Dedifferentiated amniotic fluid mesenchymal stem cell (primary cell): ENCODE results near the gene PCARE.

ENCODE experiments used
- DNase-seq: peaks from one replicate; pipeline ENCODE4 v3.0.0-alpha.2; 2016; ENCODE audit errors: extremely low spot score

PCARE gene

GRCh38 chr2:29063646-29064345, 10.5 kb downstream of the PCARE start:
- DNase-seq, result peak; percentile 70

- DNase-seq, result no peak
These were observed 11.3 kb downstream of the PCARE start for GRCh38 chr2:29063056-29063455.

- no peak for DNase-seq
These were observed 12.0 kb downstream of the PCARE start for GRCh38 chr2:29062371-29062770.

- DNase-seq, result no peak
These were observed 12.7 kb downstream of the PCARE start for GRCh38 chr2:29061616-29062015.

DNA sequence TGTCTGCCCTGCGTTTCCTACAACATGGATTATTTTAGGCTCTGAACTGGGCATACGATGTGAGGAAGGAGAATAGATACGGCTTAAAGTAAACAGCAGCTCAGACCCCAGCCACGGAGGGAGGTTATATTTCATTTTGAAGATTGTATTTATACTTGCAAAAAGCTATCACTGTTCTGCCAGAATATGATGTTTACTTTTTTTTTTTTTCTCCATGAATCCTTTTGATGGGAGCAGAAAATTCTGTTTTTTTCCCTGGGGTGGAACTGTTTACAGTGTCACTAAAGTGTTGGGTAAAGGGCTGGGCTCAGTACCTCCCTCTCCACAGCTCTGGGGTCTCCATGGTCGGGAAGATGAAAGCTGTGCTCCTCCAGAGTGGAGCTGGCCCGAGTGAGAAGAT, 13.1 kb downstream of the PCARE start:
- DNase-seq, result no peak

- DNase-seq, result no peak
These were observed 13.9 kb downstream of the PCARE start for GRCh38 chr2:29060441-29060840.

DNA sequence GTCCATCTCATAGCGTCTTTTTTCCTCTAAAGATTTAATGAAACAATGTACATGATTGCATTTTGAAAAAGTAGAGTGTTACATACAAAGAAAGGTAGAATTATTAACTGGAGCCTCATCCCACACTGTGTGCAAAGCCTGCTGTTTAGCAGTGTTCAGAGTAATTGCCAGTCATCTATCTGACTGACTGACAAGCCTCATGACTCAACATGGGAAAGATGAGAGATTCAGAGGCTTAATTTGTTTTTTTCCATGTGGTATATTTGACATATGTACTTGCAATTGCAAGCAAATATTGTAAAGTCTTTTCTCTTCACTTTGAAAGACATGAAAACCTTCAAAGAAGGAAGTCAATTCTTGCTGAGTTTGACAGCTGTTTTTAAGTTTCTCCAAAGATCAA, 14.7 kb downstream of the PCARE start:
- DNase-seq, result no peak

DNA sequence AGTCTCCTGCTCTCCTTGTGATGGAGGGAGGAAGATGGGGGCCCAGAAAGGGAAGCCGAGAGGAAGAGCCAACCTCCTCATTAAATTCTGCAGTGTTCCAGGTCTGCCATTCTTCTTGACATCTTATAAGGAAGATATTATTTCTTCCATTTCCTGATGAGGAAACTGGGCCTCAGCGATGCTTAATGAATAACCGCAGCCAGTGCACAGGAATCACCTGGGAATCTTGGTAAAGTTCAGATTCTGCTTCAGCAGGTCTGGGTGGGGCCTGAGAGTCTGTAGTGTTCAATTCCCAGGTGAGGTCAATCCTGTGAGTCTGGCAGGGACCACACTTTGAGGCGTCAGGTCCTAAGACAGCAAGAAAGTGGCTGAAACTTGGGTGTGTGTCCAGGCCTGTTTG, 17.3 kb downstream of the PCARE start:
- DNase-seq, result no peak

DNA sequence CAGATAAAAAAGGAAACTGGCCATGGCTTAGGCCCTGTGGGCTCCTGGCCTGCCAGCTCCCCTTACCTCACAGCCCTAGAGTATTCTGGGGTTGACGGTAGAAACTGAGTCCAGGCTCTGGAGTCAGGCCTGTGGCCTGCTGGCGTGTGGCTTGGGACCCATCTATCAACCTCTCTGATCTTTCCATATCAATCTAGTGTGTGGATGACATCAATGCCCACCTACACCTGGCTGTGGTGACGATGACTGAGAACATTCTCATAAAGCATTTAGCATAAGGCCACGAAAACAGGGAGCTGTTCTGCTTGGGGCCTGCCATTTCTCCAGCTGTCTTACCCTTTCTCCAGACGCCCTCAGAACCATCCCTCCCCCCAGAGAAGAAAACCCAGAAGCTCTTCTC, 17.9 kb downstream of the PCARE start:
- no peak for DNase-seq

DNA sequence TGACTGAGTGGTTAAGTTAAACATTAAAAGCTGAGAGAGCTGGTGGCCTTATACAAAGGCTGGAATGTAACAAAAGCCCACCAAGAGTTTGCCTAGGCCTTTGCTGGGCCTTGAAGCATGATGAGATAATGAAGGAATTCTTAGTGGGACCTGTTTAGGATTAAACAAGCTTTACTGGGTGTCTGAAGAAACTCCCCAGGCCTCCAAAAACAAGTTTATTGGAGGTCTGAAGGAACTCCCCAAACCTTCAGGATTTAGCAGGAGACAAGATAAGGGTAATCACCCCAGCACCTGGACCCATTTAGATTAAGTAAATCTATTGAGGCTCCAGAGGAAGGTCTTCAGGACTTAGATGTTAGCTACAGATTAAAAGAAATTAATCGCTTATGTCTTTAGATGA, 18.7 kb downstream of the PCARE start:
- no peak for DNase-seq

DNA sequence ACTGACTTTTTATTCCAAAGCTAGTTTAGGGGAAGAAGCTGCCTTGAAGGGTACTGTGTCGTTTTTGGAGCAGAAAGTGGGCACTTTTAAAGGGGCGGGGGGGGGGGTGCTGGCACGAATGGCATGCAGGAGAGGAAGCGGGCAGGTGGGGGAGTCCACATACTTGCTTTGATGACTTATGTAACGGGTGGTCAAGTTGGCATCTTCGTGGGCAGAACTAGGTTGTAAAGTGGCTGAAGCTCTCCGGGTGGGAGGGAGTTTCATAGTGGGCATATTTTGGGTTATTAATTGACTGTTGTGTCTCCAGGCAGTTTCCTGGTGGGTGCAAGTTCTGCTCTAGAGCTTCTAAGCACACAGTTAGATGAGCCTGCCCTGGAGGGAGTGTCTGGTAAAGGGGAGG, 19.9 kb downstream of the PCARE start:
- DNase-seq, result no peak

DNA sequence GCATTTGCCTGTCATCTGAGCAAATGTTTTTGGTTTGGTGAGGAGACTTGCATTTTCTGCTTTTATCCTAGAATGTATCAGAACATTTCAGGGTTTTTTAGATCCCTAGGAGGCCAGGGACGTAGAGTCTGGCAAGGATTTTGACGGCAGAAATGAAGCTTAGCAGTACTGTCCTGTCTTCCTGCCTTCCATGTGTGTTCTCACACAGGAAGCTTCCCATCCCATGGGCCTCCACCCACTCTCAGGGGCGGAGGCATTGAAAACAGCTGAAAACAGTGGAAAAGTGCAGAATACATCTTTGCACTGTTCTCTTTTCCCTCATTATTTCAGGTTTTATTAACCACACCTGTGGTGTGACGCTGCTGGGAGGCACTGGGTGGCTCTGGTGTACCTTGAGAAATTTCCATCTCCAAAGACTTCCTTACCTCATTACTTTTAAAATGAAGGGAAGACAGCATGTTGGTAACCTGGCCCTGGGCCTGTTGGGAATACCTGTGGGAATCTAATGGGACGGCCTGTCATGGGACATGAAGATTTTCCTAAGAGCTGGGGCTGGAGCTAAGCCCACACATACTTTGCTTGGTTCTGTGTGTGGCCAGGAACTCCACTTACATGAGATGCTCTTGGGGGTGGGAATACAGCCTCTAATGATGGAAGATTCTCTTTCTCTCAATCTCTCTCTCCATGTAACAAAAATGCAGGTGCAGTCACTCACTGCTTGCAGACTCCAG, 20.5 kb downstream of the PCARE start:
- no peak for DNase-seq

DNA sequence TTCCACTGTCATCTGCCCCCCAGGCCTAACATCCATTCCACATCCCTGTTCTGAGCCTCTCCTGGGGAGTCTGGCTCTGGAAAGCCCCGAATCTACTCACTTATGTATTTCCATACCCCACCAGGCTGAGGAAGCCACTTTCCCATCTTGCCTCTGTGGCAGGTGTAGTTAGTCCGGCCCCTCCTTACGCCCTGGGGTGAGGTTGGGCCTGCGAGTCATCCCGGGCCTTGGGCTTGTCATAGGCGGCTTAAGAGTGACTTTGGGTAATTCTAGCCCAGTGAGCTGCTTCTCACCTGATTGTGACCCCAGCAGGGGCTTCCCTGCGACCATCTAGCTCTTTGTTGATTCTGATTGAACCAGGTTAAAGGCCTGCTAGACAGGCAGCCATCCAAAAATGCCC, 21.1 kb downstream of the PCARE start:
- DNase-seq, result no peak

DNA sequence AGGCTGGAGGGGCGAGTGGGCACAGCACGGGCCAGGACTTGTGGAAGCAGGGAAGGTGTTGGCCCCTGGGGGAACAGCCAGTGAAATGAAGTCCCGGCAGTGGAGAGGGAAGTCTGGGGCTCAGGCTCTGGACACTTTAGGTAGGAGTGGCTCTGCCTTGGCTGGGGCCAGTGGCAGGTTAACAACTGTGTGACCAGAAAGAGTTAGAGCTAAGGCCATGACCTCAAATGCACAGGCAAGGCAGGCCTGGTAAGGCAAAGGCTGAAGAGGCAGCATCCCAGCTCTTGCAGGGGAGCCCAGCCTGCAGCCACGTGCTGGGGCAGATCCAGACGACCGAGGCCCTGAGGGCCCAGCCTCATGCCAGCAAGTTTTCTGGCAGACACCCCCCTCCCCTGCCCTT, 21.5 kb downstream of the PCARE start:
- no peak for DNase-seq

- DNase-seq, result no peak
These were observed 22.6 kb downstream of the PCARE start for GRCh38 chr2:29051730-29052129.

GRCh38 chr2:29050591-29050990, 23.7 kb downstream of the PCARE start:
- no peak for DNase-seq

DNA sequence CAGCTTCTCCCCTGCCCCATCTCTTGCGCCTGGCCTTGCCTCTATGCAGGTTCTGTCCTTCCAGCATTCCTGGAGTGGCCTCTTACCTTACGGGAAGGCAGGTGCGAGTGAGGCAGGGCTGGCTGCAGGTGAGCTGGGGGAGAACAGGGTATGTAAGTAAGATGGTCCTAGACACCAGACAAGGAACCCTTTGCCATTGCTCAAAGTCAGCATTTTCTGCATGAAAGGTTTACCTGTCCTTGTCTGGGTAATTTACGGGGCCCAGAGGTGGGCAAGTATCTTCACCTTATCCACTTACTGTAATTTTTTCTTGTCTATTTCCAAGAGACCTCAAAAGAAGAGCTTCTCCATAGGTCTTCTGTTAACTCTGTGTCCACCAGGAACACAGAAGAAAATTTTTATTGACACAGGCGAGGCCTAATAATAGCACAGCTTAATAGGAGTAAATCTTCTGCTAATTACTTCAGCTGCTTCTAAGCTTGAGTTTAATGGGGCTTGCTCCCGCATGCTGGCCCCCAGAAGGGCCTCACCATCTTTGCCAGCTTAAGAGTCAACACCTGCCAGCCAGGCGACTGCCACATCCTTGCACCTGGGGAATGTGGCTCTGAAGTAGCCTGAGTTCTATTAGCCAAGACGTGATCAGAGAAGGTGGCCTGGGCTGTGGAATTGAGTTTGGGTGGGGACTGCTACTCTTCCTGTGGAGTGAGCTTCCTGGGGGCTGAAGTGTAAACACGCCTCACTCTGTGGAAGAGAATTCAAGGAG, 27.1 kb downstream of the PCARE start:
- no peak for DNase-seq

- no peak for DNase-seq
These were observed 28.0 kb downstream of the PCARE start for GRCh38 chr2:29046321-29046720.

DNA sequence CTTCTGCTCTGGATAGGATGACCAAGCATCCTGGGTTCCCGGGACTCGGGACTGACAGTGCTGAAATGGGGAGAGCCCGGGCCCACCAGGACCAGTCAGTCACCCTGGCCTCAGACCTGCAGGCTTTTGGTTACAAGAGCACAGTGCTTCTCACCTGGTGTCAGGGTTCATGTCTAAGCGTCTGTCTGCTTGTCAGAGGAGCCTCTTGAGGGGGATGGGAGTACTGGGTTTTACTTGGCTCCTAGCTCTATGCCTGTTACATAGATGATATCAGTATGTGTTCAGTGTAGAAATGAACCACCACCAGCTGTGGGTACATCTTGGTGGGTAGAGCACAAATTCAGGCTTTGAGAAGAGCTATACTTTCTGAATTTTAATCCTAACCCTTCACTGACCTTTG, 29.9 kb downstream of the PCARE start:
- no peak for DNase-seq

DNA sequence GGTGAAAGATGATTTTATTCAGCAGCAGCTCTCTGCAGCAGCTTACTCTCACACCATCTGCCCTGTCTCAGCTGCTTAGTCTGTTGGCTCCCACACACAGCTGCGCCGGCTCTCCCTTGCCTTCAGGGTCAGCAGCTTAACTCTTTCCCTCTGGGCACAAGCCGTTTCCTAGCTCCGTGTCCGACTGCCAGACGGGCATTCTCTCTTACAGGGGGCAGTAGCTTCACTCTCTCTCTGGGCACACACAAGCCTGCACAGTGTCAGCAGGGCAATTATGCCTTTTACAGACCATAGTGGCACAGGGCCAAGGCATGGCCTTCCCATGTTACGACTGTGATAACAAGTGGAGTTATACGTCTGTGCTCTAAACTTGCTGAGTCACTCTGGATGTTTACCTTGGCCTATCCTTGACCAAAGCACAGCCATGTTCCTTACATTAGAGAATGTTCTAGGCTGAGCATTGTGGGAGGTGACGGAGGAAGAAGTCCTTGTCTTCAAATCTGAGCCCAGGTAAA, 31.7 kb downstream of the PCARE start:
- DNase-seq, result no peak

- no peak for DNase-seq
These were observed 33.1 kb downstream of the PCARE start for GRCh38 chr2:29041161-29041660.

DNA sequence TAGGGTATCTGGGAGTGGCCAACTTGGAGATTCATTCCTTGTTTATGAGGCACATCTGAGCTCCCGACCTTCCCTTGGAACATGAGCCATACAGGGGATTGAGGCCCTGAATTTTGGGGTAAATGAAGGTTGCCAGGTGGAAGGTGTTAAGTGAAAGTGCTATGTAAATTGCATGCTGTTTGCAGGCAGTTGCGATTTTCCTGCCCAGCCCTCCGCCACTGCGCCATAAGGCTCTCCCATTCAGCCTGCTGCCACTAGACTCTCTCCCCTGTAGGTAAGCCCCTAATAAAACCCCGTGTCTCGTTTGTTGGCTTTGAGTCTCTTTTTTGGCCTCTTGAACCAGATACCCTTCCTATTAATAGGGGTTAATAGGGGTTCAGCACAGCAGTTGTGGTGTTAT, 33.8 kb downstream of the PCARE start:
- no peak for DNase-seq
